K562 (cell line): ENCODE data around the gene SERPINE1. TPM values are rescaled to one million over a fixed set of nuclear protein-coding genes. Genes with fewer than 3 reads are reported as not detected.
A peak's percentile ranks its signal among the peaks of the same experiment; 100 is the strongest.

Experiments used
- CEBPB ChIP-seq: fragments of 450-650 bp; IDR thresholded peaks from 2 replicates; pipeline ENCODE4 v1.6.1; 2016; ENCODE audit warnings: missing genetic modification characterization, missing compliant biosample characterization
- CXXC5 ChIP-seq: fragments of 250-450 bp; sonication (Bioruptor Pico); IDR thresholded peaks from 2 replicates; pipeline ENCODE4 v1.8.0; 2022; ENCODE audit warnings: inconsistent platforms, mild to moderate bottlenecking, moderate library complexity
- DDX20 ChIP-seq: fragments of 450-650 bp; IDR thresholded peaks from 2 replicates; pipeline ENCODE4 v1.6.1; 2016; ENCODE audit warnings: missing genetic modification characterization, low read depth, mild to moderate bottlenecking, missing compliant biosample characterization, moderate library complexity
- DMBX1 ChIP-seq: fragments of 250-450 bp; sonication (Bioruptor Pico); IDR thresholded peaks from 2 replicates; pipeline ENCODE4 v1.8.0; 2022; ENCODE audit warnings: inconsistent platforms, mild to moderate bottlenecking, moderate library complexity, borderline replicate concordance
- FOXK1 ChIP-seq: sonication (generic); formaldehyde crosslinking; IDR thresholded peaks from 2 replicates; pipeline ENCODE4 v1.8.0; 2022; ENCODE audit warnings: missing genetic modification reagents, mild to moderate bottlenecking, borderline replicate concordance
- FOXM1 ChIP-seq, 2 experiments: fragments of 450-650 bp in 1 of 2; sonication (generic) in 1 of 2; formaldehyde crosslinking in 1 of 2; IDR thresholded peaks; 2 replicates each; pipeline versions ENCODE4 v1.6.1 to v1.9.0; 2017 to 2022; ENCODE audit warnings: low read depth in 2 of 2, mild to moderate bottlenecking in 2 of 2, missing genetic modification reagents in 1 of 2, moderate library complexity in 1 of 2
- HCFC1 ChIP-seq: IDR thresholded peaks from 2 replicates; pipeline ENCODE4 v1.6.1; 2012; ENCODE audit warnings: low read depth, low read length, improper control_type of control experiment
- KAT2B ChIP-seq: IDR thresholded peaks from one replicate; pipeline ENCODE4 v1.6.1; 2012; ENCODE audit warnings: low read depth, mild to moderate bottlenecking, control low read depth, inconsistent platforms, low read length, moderate library complexity
- LARP7 ChIP-seq: fragments of 450-650 bp; IDR thresholded peaks from 2 replicates; pipeline ENCODE4 v1.6.1; 2016
- PTRF ChIP-seq: fragments of 450-650 bp; IDR thresholded peaks from 2 replicates; pipeline ENCODE4 v1.6.1; 2016; ENCODE audit warnings: mild to moderate bottlenecking, missing genetic modification characterization, missing compliant biosample characterization
- PYGO2 ChIP-seq: fragments of 450-650 bp; IDR thresholded peaks from 2 replicates; pipeline ENCODE4 v1.6.1; 2016; ENCODE audit warnings: mild to moderate bottlenecking, missing genetic modification characterization, moderate library complexity, missing compliant biosample characterization
- TEAD2 ChIP-seq: fragments of 450-650 bp; IDR thresholded peaks from 2 replicates; pipeline ENCODE4 v1.6.1; 2016; ENCODE audit warnings: missing genetic modification characterization, control low read depth, missing compliant biosample characterization
- ZFP30 ChIP-seq: fragments of 250-450 bp; sonication (Bioruptor Pico); IDR thresholded peaks from 2 replicates; pipeline ENCODE4 v1.8.0; 2022; ENCODE audit warnings: moderate library complexity, mild to moderate bottlenecking, inconsistent platforms, borderline replicate concordance
- ZNF354B ChIP-seq: fragments of 250-450 bp; sonication (Bioruptor Pico); IDR thresholded peaks from 2 replicates; pipeline ENCODE4 v1.4.0; 2020
- ZNF384 ChIP-seq: IDR thresholded peaks from 2 replicates; pipeline ENCODE4 v1.6.1; 2012; ENCODE audit warnings: low read depth, low read length, improper control_type of control experiment
- ZNF41 ChIP-seq: fragments of 250-450 bp; sonication (Bioruptor Pico); conservative IDR thresholded peaks from 2 replicates; pipeline ENCODE4 v1.4.0; 2020; ENCODE audit warnings: mild to moderate bottlenecking
- polyA plus RNA-seq, 8 experiments: library from polyadenylated mRNA; depleted of rRNA in 4 of 8; stranded (reverse) in 5 of 8; unstranded in 3 of 8; fragments of >200 nt; fragmentation: Nextera tagmentation in 2 of 8; fragmentation: Illumina TruSeq in 1 of 8; extraction: Ambion mirVana in 2 of 8; extraction: Trizol in 1 of 8; gene quantifications; 2 replicates each; pipeline versions ENCODE4 v1.2.1 to v1.2.3, GENCODE V29; 2011 to 2014; ENCODE audit warnings: inconsistent platforms in 1 of 8, missing spikeins in 1 of 8
- total RNA-seq, 7 experiments: library from RNA; depleted of rRNA in 6 of 7; stranded (reverse); fragments of >200 nt in 6 of 7; fragmentation: Illumina TruSeq in 2 of 7; extraction: Trizol in 2 of 7; gene quantifications; 2 replicates each; pipeline versions ENCODE4 v1.2.1 to v1.2.3, GENCODE V29; 2011 to 2021; ENCODE audit warnings: low replicate concordance in 1 of 7
- TF ChIP-seq, protein P1 (sequence below): fragments of 250-450 bp; sonication (Bioruptor Pico); IDR thresholded peaks from 2 replicates; pipeline ENCODE4 v1.8.0; 2021; ENCODE audit warnings: borderline replicate concordance, mild to moderate bottlenecking, moderate library complexity; ENCODE audit not compliant: poor library complexity, severe bottlenecking
- TF ChIP-seq, protein P2 (sequence below): fragments of 200-800 bp; sonication (Bioruptor generic); IDR thresholded peaks from 2 replicates; pipeline ENCODE4 v1.6.1; 2016; ENCODE audit warnings: missing genetic modification characterization, missing compliant biosample characterization
- TF ChIP-seq, protein P3 (sequence below): sonication (generic); formaldehyde crosslinking; IDR thresholded peaks from 2 replicates; pipeline ENCODE4 v1.8.1; 2023; ENCODE audit warnings: mild to moderate bottlenecking, missing genetic modification reagents
- TF ChIP-seq, protein P4 (sequence below), 2 experiments: fragments of 200-800 bp in 1 of 2; sonication (Bioruptor generic) in 1 of 2; sonication (generic) in 1 of 2; formaldehyde crosslinking in 1 of 2; IDR thresholded peaks in 1 of 2; conservative IDR thresholded peaks in 1 of 2; 2 replicates each; pipeline versions ENCODE4 v1.5.0 to v1.6.1; 2016 to 2020; ENCODE audit warnings: missing compliant biosample characterization in 1 of 2, missing genetic modification characterization in 1 of 2, missing genetic modification reagents in 1 of 2

Gene SERPINE1
- total and polyA plus RNA-seq, 9 of the 15 experiments (the other 6 are each of a cell fraction or from before 2014, with no cell fraction given), result 0.22 to 4.8 (median 0.91) TPM

DNA sequence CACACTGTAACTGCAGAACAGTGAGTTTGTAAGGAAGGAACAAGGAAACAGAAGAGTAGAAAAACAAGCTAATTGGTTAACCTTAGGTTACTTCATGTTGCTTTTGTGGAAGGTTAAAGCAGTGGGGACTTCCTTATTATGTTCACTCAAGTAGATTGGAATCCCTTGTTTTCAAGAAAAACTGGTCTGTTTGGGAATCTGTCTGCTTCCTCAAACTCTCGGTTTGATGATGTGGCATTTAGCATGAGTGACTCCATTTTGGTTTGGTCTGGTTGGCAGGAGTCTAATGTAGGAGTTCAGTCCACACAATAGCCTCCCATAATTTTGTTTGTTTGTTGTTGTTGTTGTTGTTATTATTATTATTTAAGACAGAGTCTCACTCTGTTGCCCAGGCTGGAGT, 45.5 kb upstream of the SERPINE1 start (continued):
- TF ChIP-seq, protein P1, sequence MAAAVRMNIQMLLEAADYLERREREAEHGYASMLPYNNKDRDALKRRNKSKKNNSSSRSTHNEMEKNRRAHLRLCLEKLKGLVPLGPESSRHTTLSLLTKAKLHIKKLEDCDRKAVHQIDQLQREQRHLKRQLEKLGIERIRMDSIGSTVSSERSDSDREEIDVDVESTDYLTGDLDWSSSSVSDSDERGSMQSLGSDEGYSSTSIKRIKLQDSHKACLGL (CRISPR knock-in tag), result peak; percentile 37
- TF ChIP-seq DMBX1, result peak; percentile 88
- TF ChIP-seq TEAD2 (tag), result 0 out of 2 replicates have a peak, but pooled peaks have one; percentile 21
- TF ChIP-seq ZFP30, result no peak
- TF ChIP-seq, protein P2, sequence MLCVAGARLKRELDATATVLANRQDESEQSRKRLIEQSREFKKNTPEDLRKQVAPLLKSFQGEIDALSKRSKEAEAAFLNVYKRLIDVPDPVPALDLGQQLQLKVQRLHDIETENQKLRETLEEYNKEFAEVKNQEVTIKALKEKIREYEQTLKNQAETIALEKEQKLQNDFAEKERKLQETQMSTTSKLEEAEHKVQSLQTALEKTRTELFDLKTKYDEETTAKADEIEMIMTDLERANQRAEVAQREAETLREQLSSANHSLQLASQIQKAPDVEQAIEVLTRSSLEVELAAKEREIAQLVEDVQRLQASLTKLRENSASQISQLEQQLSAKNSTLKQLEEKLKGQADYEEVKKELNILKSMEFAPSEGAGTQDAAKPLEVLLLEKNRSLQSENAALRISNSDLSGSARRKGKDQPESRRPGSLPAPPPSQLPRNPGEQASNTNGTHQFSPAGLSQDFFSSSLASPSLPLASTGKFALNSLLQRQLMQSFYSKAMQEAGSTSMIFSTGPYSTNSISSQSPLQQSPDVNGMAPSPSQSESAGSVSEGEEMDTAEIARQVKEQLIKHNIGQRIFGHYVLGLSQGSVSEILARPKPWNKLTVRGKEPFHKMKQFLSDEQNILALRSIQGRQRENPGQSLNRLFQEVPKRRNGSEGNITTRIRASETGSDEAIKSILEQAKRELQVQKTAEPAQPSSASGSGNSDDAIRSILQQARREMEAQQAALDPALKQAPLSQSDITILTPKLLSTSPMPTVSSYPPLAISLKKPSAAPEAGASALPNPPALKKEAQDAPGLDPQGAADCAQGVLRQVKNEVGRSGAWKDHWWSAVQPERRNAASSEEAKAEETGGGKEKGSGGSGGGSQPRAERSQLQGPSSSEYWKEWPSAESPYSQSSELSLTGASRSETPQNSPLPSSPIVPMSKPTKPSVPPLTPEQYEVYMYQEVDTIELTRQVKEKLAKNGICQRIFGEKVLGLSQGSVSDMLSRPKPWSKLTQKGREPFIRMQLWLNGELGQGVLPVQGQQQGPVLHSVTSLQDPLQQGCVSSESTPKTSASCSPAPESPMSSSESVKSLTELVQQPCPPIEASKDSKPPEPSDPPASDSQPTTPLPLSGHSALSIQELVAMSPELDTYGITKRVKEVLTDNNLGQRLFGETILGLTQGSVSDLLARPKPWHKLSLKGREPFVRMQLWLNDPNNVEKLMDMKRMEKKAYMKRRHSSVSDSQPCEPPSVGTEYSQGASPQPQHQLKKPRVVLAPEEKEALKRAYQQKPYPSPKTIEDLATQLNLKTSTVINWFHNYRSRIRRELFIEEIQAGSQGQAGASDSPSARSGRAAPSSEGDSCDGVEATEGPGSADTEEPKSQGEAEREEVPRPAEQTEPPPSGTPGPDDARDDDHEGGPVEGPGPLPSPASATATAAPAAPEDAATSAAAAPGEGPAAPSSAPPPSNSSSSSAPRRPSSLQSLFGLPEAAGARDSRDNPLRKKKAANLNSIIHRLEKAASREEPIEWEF (CRISPR knock-in tag), result no peak
- TF ChIP-seq ZNF354B (CRISPR knock-in tag), result 0 out of 2 replicates have a peak, but pooled peaks have one; percentile 52
- no peak for TF ChIP-seq FOXM1 (IDR thresholded peaks at IDR 0.05; ENCODE audit: low read depth)
- no peak for TF ChIP-seq FOXM1 (CRISPR knock-in tag; IDR thresholded peaks at IDR 0.05; ENCODE audit: low read depth)
- TF ChIP-seq, protein P3, sequence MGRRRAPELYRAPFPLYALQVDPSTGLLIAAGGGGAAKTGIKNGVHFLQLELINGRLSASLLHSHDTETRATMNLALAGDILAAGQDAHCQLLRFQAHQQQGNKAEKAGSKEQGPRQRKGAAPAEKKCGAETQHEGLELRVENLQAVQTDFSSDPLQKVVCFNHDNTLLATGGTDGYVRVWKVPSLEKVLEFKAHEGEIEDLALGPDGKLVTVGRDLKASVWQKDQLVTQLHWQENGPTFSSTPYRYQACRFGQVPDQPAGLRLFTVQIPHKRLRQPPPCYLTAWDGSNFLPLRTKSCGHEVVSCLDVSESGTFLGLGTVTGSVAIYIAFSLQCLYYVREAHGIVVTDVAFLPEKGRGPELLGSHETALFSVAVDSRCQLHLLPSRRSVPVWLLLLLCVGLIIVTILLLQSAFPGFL (CRISPR knock-in tag), result no peak
- TF ChIP-seq, protein P4, sequence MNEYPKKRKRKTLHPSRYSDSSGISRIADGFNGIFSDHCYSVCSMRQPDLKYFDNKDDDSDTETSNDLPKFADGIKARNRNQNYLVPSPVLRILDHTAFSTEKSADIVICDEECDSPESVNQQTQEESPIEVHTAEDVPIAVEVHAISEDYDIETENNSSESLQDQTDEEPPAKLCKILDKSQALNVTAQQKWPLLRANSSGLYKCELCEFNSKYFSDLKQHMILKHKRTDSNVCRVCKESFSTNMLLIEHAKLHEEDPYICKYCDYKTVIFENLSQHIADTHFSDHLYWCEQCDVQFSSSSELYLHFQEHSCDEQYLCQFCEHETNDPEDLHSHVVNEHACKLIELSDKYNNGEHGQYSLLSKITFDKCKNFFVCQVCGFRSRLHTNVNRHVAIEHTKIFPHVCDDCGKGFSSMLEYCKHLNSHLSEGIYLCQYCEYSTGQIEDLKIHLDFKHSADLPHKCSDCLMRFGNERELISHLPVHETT (CRISPR knock-in tag; conservative IDR thresholded peaks at IDR 0.05 in 1 of 2, IDR thresholded peaks at IDR 0.05 in 1 of 2), result peak in 1 of 2 experiments; percentile 77; a peak in 2 of 4 replicates
- TF ChIP-seq HCFC1, result no peak
- no peak for TF ChIP-seq CEBPB (tag)
- TF ChIP-seq KAT2B, result no peak
- TF ChIP-seq PYGO2, result peak; percentile 90
- TF ChIP-seq CXXC5, result peak; percentile 48
- no peak for TF ChIP-seq FOXK1
- TF ChIP-seq ZNF41 (CRISPR knock-in tag), result peak; percentile 69
- TF ChIP-seq LARP7, result no peak
- peak; percentile 89 for TF ChIP-seq DDX20 (tag)
- TF ChIP-seq PTRF (tag), result peak; percentile 84
- no peak for TF ChIP-seq ZNF384
